ENCODE data around the gene RELT. TPM values are rescaled to one million over a fixed set of nuclear protein-coding genes. Genes with fewer than 3 reads are reported as not detected.

Gene RELT
- total RNA-seq, 2 donors from 2014 or later: 6.5 to 14.2 TPM

- Histone ChIP-seq H3K4me3 (peak overlapping the region; percentile 77), H3K27me3 (replicated peaks; ENCODE audit: insufficient read depth) (no peaks in the 10 kb centered on the region), H3K9me3 (no peaks in the 10 kb centered on the region), H3K27ac (peak overlapping the region; percentile 83 to 84), H3K36me3 (no peaks in the 10 kb centered on the region), H3K4me1 (ENCODE audit: control insufficient read depth in 1 of 2, low read depth in 2 of 2) (peaks cover 3 to 40% of the 10 kb centered on the region in 2 donors)
- TF ChIP-seq CTCF (IDR thresholded peaks at IDR 0.05): no peak
- ATAC-seq (ENCODE audit: insufficient number of reproducible peaks, low FRiP score, low read depth): no peak
- peak; percentile 51 for DNase-seq (ENCODE audit: low spot score)
Observed at GRCh38 chr11:73376803-73377629, 817 bp downstream of the RELT start.

- DNase-seq (ENCODE audit: low spot score): no peak
- Histone ChIP-seq H3K9me3 (no peaks in the 10 kb centered on the region), H3K4me3 (no peak overlapping the region), H3K4me1 (ENCODE audit: control insufficient read depth in 1 of 2, low read depth in 2 of 2) (peaks cover 3 to 31% of the 10 kb centered on the region in 2 donors), H3K27me3 (replicated peaks; ENCODE audit: insufficient read depth) (no peaks in the 10 kb centered on the region), H3K27ac (no peak overlapping the region), H3K36me3 (no peaks in the 10 kb centered on the region)
- no peak for TF ChIP-seq CTCF (IDR thresholded peaks at IDR 0.05)
- ATAC-seq (ENCODE audit: insufficient number of reproducible peaks, low FRiP score, low read depth): no peak
Observed at GRCh38 chr11:73379189-73379880, 3.1 kb downstream of the RELT start.

GRCh38 chr11:73380331-73380730, 4.1 kb downstream of the RELT start:
- Histone ChIP-seq H3K4me1 (ENCODE audit: control insufficient read depth in 1 of 2, low read depth in 2 of 2) (peaks cover 3 to 31% of the 10 kb centered on the region in 2 donors), H3K9me3 (no peaks in the 10 kb centered on the region), H3K27ac (no peak overlapping the region), H3K36me3 (no peaks in the 10 kb centered on the region), H3K27me3 (replicated peaks; ENCODE audit: insufficient read depth) (no peaks in the 10 kb centered on the region), H3K4me3 (no peak overlapping the region)
- no peak for TF ChIP-seq CTCF (IDR thresholded peaks at IDR 0.05)
- no peak for ATAC-seq (ENCODE audit: insufficient number of reproducible peaks, low FRiP score, low read depth)
- DNase-seq (ENCODE audit: low spot score): no peak

GRCh38 chr11:73380897-73381410, 4.8 kb downstream of the RELT start:
- no peak for ATAC-seq (ENCODE audit: insufficient number of reproducible peaks, low FRiP score, low read depth)
- peaks cover 3 to 29% of the 10 kb centered on the region in 2 donors for H3K4me1 ChIP-seq (ENCODE audit: control insufficient read depth in 1 of 2, low read depth in 2 of 2)

More at GRCh38 chr11:73380897-73381410, 4.8 kb downstream of the RELT start:
- TF ChIP-seq CTCF (IDR thresholded peaks at IDR 0.05): no peak
- Histone ChIP-seq H3K4me3 (no peak overlapping the region), H3K9me3 (no peaks in the 10 kb centered on the region), H3K27ac (no peak overlapping the region), H3K36me3 (no peaks in the 10 kb centered on the region), H3K27me3 (replicated peaks; ENCODE audit: insufficient read depth) (no peaks in the 10 kb centered on the region)
- no peak for DNase-seq (ENCODE audit: low spot score)

Data from thoracic aorta (tissue), 2 donors.